Upper lobe of right lung (tissue), 1 donor: Measurements from ENCODE around the gene CNTNAP5. TPM values are rescaled to one million over a fixed set of nuclear protein-coding genes. Genes with fewer than 3 reads are reported as not detected.

Source experiments
- ATAC-seq: fragments of 200-7000 bp; cut with Tn5 transposase; one replicate; pipeline ENCODE4 v1.9.1; 2020; ENCODE audit warnings: mild to moderate bottlenecking, moderate library complexity
- DNase-seq: peaks from one replicate; pipeline ENCODE4 v3.0.0-alpha.2; 2020
- H3K27ac ChIP-seq: fragments of 200-600 bp; one replicate; pipeline ENCODE4 v1.8.0; 2022
- H3K27me3 ChIP-seq: fragments of 200-600 bp; one replicate; pipeline ENCODE4 v1.8.0; 2022; ENCODE audit warnings: mild to moderate bottlenecking
- H3K36me3 ChIP-seq: fragments of 200-600 bp; one replicate; pipeline ENCODE4 v1.8.0; 2022
- H3K4me1 ChIP-seq: fragments of 200-600 bp; one replicate; pipeline ENCODE4 v1.8.0; 2022
- H3K4me3 ChIP-seq: fragments of 200-600 bp; one replicate; pipeline ENCODE4 v1.8.0; 2022; ENCODE audit warnings: mild to moderate bottlenecking
- H3K9me3 ChIP-seq: fragments of 200-600 bp; one replicate; pipeline ENCODE4 v1.8.0; 2022
- intact Hi-C: fragments of 100-400 bp; cut with DNase I; formaldehyde crosslinking; loops from one replicate; pipeline ENCODE4 v1.11.0; 2022
- total RNA-seq: library from RNA; stranded (reverse); fragmentation: NEBNext Ultra II Directional; extraction: Animal tissue kit (Norgen Biotek cat#: 25700); gene quantifications from one replicate; pipeline ENCODE4 v1.2.1, GENCODE V29; 2021
- TF ChIP-seq, protein P1 (sequence below): fragments of 200-600 bp; IDR thresholded peaks from one replicate; pipeline ENCODE4 v1.8.0; 2022; ENCODE audit warnings: antibody characterized with exemption
- donor health status: DM: no; HTN: yes; CAD: no; lungs with severe emphysema.

CNTNAP5 gene
- total RNA-seq, 1 donor from 2014 or later: not detected

DNA sequence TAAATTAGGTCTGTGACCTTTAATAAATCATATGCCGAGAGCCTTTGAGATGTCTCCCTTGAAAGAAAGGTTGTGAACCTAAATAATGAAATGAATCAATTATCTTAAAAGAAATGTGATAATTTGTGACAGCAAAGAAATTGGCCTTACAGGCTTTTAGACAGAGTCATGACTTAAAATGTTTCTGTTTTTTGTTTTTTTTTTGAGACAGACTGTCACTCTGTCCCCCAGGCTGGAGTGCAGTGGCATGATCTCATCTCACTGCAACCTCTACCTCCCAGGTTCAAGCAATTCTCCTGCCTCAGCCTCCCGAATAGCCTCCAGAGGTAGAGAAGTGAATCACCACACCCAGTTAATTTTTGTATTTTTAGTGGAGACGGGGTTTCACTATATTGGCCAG is 898.0 kb downstream of the CNTNAP5 start:
- Histone ChIP-seq H3K27ac (no peak overlapping the region), H3K27me3 (no peaks in the 10 kb centered on the region), H3K4me3 (no peak overlapping the region), H3K36me3 (no peaks in the 10 kb centered on the region), H3K9me3 (no peaks in the 10 kb centered on the region), H3K4me1 (no peaks in the 10 kb centered on the region)
- no peak for ATAC-seq
- no peak for DNase-seq
- intact Hi-C loops: no loop called here
- TF ChIP-seq, protein P1, sequence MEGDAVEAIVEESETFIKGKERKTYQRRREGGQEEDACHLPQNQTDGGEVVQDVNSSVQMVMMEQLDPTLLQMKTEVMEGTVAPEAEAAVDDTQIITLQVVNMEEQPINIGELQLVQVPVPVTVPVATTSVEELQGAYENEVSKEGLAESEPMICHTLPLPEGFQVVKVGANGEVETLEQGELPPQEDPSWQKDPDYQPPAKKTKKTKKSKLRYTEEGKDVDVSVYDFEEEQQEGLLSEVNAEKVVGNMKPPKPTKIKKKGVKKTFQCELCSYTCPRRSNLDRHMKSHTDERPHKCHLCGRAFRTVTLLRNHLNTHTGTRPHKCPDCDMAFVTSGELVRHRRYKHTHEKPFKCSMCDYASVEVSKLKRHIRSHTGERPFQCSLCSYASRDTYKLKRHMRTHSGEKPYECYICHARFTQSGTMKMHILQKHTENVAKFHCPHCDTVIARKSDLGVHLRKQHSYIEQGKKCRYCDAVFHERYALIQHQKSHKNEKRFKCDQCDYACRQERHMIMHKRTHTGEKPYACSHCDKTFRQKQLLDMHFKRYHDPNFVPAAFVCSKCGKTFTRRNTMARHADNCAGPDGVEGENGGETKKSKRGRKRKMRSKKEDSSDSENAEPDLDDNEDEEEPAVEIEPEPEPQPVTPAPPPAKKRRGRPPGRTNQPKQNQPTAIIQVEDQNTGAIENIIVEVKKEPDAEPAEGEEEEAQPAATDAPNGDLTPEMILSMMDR: no peak

DNA sequence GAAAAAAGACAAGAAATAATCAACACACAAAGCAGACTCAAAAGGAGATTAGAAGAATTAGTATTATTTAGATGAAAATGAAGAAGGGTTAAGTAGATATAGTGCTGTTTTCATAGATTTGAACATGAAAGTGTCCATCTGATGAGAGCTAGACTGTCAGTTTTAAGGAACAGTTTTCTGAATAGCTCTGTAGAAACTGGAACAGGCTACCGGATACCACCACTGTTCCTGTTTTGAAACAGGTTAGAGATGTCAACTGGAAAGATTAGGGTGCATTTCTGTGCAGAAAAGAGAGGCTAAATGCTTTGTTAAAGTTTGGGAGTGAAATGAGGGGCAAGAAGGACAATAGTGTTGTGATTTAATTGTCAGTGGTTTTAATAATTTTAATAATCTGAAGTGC is 908.8 kb downstream of the CNTNAP5 start:
- Histone ChIP-seq H3K4me1 (no peaks in the 10 kb centered on the region), H3K27me3 (no peaks in the 10 kb centered on the region), H3K4me3 (no peak overlapping the region), H3K36me3 (no peaks in the 10 kb centered on the region), H3K27ac (no peak overlapping the region), H3K9me3 (no peaks in the 10 kb centered on the region)
- TF ChIP-seq, protein P1: no peak
- ATAC-seq: no peak
- intact Hi-C loops: no loop called here
- no peak for DNase-seq

DNA sequence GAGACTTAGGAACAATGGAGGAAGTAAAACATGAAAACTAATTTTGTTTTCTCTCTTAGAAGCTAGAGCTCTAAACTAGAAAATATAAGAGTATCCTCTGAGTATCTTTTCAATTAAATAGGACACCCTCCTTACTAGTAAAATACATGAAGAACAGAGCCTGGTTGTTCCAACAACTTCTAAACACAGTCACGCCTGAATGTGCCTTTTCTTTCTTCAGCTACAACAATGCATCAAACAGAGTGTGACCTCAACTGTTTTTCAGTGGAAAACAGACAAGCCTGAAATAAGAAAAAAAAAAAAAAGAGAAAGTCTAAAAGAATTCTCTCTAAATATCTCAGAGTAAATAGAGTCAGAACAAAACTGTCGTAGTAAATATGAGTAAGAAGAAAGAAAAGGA is 928.8 kb downstream of the CNTNAP5 start:
- no peak for DNase-seq
- Histone ChIP-seq H3K4me3 (no peak overlapping the region), H3K9me3 (no peaks in the 10 kb centered on the region), H3K4me1 (no peaks in the 10 kb centered on the region), H3K27ac (no peak overlapping the region), H3K27me3 (no peaks in the 10 kb centered on the region), H3K36me3 (no peaks in the 10 kb centered on the region)
- intact Hi-C loops: no loop called here
- no peak for ATAC-seq
- TF ChIP-seq, protein P1: no peak

DNA sequence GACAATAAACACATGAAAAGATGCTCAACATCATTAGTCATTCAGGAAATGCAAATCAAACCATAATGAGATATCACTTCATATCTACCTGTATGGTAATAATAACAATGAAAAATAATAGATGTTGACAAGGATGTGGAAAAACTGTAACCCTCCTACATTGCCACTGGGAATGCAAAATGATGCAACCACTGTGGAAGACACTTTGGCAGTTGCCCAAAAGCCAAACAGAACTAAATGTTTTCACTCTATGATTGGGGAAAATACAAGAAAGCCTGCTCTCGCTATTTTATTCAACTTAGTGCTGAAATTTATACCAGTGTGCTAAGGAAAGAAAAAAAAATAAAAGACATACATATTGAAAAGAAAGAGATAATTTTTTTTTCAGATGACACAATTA is 934.5 kb downstream of the CNTNAP5 start:
- Histone ChIP-seq H3K4me3 (no peak overlapping the region), H3K36me3 (no peaks in the 10 kb centered on the region), H3K27me3 (no peaks in the 10 kb centered on the region), H3K9me3 (no peaks in the 10 kb centered on the region), H3K4me1 (no peaks in the 10 kb centered on the region), H3K27ac (no peak overlapping the region)
- DNase-seq (no peak), ATAC-seq (no peak)
- TF ChIP-seq, protein P1: no peak
- intact Hi-C loops: no loop called here

DNA sequence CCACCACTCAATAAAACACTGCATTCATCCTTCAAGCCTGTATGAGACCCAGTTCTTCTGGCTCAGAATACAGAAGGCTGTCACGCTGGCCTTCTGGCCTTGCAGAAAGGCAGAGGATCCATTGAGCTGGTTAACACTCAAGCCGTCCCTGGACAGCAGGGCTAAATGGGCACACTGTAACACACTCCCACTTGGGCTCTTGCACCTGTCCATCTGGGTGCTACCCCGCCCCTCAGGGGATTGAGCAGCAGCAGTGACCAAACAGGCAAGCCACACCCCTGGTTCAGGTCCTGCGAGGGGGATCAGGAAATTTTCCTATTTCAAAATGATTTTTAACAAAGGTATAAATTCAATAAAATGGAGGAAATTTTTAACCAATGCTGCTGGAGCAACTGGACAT is 936.0 kb downstream of the CNTNAP5 start:
- Histone ChIP-seq H3K4me3 (no peak overlapping the region), H3K36me3 (no peaks in the 10 kb centered on the region), H3K27ac (no peak overlapping the region), H3K4me1 (no peaks in the 10 kb centered on the region), H3K27me3 (no peaks in the 10 kb centered on the region), H3K9me3 (no peaks in the 10 kb centered on the region)
- no peak for DNase-seq
- intact Hi-C loops: no loop called here
- ATAC-seq: no peak
- TF ChIP-seq, protein P1: no peak
